ENCODE results near the gene OCSTAMP.

Gene OCSTAMP

DNA sequence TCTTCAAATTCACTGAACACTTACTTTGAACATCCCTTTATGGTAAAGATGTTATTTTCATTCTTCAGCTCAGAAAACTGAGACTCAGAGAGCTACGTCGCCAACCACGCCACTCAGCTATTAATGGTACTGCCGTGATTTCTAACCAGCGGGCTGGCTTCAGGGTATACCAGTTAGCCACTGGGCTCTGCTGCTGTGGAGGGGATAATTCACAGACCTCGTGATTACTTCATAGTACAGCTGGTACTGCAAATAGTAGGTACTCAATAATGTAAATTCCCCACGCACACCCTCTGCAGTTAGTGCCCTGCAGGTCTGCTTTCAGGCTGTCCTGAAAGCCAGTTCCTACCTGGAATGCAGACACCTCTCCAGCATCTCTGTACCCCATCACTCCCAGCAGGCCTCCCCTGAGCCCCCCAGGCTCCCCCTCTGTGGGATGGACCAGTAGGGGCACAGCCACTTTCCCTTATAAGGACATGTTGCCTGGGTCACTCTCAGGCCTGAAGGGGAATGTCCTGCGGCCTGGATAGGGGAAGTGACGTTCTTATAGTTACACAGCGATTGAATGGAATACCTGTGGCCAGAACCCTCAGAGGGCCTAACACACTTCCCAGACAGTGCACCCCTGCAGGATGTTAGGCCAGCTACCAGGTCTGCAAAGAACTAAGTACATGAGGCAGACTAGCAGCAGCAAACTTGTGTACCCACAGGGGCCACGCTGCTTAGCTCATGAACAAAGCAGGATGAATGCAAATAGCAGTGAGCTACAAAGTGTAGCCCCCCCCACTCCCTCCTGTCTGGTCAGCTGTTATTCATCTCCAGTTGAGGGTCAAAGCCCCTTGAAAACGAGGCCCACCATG lies 1.3 kb upstream of the OCSTAMP start:
- DNase-seq, result no peak

DNA sequence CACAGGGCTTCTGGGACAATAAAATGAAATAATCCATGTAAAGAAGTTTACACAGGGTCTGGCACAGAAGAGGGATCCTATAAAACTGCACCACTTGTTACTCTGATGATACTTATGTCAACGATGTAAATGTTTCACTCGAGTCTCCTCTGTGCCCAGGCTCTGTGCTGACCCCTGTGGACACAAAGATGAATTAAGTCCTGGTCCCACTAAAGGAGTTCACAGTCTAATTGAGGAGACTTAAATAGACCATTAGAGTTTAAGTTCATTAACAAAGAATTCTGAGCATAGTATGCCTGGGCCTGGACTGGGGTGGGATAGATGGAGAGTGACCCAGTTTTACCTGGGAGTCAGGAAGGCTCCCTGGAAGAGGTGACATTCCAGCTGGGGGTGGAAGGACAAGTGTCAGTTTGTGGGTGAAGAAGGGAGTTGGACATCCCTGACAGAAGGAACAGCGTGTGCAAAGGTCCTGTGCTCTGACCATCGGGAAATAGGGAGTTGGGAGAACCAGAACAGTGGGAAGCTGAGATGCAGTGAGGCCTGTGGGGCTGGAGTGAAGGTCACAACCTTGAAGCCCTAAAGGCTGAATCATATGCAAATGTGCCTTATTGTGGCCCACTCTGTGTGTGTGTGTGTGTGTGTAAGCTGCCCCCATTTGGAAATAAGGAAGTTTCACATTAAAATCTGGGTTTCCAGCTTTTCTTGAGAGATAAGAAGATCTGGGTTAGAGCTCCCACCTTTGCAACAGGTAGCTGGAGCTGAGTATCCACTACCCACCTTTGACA lies 1.1 kb downstream of the OCSTAMP start:
- no peak for DNase-seq

DNA sequence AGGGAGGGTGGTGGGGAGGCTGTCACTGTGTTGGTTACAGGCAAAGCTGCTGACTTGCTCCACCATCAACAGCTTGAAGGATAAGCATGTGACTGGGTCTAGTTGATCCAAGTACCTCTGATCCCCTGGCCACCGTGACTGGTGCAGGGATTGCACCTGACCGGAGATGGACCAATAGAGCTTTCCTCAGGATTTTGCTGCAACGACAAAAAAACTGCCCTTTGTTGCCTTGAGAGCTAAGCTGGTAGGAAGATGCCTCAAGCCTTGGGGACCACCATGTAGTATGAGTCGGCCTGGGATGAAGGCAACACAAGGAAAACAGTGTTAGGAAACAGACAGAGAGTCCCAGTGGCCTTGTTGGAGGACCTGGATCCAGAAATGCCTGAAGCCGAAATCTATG lies 1.8 kb downstream of the OCSTAMP start:
- DNase-seq, result no peak

DNA sequence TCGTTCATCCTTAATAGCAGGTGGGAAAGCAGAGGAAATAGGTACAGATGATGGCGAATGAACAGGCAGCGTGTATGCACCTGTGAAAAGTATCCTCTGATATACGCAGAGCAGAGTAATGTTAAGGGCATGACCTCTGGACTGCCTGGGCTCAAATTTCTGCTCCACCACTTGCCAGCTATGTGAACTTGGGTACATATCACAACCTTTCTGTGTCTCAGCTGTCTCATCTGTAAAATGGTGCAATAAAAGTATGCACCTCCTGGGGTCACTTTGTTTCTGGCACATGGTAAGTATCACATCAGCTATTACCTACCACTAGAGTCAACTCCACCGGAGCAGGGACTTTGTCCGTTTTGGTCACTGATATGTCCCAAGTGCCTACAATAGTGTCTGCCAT lies 2.5 kb downstream of the OCSTAMP start:
- DNase-seq, result no peak

DNA sequence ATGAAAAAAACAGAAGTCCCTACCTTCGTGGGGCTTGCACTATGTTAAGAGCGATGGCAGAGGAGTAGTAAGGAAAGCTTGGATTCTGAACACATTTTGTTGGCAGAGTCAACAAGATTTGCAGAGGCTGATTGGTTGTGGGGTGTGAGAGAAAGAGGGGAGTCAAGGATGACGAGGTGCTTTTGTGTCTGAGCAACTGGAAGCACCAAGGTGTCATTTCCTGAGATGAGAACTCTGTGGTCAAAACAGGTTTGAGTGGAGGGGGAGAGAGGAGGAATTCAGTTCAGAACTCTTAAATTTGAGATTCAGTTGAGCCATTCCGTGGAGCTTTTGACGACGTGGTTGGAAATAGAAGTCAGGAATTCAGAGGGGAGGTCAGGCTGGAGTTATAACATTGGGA lies 3.5 kb downstream of the OCSTAMP start:
- DNase-seq, result no peak

DNA sequence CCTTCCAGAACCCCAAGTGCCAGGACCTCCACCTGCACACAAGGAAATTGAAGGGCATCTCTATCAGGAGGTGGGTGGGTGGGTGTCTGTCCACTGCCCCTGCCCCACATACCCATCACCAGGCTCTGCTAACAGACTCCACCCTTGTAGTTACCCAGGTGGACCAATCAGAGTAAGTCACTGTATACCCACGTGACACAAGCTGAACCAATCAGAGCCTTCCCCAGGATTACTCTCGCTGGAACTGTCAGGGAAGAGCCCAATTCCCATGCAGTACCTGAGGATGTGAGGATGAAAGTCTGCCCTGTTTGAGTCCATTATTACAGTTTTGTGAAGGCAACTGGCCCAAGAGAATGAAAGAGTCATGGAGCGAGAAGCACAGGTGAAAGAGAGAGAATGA lies 4.2 kb downstream of the OCSTAMP start:
- DNase-seq, result no peak

DNA sequence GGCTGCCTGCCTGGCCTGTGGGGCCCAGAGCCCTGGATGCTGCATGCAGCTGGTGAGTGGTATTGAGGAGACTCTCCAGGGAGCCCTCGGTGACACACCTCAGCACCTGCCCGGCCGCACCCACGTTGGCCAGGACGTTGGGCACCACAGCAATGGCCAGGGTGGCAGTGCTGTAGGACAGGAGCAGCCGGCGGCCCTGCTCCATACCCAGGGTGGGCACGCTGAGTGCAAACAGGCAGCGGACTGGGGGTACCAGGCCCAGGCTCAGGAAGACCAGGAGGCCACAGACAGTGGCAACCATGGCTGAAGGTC lies 4.7 kb downstream of the OCSTAMP start:
- DNase-seq, result no peak

DNA sequence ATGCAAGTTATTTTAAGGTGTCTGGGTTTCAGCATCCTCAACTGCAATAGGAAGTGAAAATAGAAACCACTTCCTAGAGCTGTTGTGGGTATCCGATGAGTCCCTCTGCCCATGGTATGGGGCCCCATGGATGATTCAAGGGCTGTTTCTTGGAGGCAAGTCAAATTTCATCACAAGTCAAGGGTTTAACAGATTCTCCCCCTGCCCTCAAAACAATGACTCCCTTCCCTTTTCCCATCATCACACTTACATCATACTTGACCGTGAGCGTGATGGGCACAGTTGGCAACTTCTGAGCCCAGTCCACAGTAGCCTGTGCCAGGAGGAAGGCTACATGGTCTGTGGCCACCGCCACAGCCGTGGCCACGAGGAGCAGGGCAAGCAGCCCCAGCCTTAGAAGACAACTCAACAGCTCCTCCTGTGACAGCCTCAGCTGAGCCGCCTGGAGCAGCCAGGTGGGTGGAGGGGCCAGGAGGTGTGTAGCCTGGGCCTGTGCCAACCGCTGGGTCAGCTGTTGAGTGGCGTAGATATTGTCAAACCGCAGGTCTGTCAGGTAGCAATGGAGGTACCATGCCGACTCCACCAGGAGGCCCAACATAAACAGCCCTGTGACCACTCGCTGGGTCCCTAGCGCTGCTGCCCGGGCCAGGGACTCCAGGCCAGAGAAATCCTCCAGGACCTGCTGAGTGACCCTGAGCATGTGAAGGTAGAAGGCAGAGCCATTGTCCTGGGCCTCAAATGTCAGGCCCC lies 5.2 kb downstream of the OCSTAMP start:
- DNase-seq, result peak; percentile 67

DNA sequence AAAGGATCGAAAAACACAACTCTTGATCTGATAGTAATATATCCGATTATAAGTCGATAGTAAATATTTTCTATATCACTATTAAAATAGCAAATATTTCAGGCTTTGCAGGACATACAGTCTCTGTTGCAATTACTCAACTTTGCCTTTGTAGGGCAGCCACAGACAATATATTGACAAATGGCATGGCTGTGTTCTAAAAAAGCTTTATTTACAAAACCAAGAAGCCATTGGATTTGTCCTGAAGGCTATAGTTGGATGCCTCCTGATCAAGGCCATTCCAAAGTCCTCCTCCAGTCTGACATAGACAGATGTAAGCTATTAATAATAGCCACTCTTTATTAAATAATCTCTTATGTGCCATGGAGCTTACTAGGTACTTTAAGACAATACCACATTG lies 5.9 kb downstream of the OCSTAMP start:
- DNase-seq, result no peak

DNA sequence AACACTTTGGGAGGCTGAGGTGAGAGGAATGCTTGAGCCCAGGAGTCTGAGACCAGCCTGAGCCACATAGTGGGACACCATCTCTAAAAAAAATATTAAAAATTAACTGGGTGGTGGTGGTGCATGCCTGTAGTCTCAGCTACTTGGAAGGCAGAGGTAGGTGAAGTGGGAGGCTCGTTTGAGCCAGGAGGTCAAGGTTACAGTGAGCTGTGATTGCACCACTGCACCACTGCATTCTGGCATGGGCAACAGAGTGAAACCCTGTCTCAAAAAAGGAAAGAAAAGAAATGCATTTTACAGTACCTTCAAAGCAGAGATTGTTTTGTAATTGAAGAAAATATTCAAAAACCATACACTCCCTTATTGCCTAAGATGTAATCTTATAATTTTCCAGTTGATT lies 6.5 kb downstream of the OCSTAMP start:
- DNase-seq, result no peak

DNA sequence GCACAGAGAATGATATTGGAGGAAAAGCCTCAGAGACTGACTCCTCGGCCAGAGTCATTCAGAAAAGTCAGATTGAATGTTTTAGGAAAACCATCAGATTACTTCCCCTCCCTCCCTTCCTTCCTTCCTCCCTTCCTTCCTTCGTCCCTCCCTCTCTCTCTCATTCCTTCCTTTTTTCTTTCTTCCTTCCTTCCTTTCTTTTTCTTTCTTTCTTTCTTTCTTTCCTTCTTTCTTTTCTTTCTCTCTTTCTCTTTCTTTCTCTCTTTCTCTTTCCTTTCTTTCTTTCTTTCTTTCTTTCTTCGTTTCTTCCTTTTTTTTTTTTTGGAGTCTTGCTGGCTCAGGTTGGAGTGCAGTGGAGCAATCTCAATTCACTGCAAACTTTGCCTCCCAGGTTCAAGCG lies 7.4 kb downstream of the OCSTAMP start:
- DNase-seq, result no peak

DNA sequence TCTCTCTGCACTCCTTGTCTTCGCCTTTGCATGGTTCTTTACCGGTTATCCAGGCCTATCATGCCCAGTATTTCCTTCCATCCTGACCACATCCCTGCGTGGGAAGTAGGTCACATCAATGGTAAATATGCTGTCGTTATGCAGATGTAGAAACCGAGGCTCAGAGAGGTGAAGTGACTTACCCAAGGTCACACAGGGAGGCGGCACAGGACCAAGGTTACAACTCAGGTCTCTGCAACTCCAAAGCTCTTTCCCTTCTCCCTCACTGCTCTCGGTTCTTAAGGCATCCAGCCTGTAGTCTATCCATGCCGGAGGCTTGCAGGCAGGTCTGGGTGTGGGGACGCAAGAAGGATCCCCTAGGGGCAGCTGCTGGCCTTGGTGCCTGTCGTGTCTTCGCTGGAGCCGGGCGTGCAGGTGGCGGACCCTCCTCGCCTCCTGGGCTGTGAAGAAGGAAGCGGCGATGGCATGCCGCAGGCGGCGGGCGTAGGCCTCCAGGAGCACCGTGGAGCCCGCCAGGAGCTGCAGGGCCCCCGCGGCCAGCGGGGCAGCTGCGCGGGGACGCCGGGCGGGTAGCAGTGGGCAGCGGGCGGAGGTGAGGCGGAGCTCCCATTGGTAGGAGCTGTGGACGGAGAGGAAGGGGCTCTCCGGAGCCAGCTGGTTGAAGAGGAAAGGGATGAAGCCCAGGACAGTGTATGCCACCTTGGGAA lies 9.1 kb downstream of the OCSTAMP start:
- no peak for DNase-seq

DNA sequence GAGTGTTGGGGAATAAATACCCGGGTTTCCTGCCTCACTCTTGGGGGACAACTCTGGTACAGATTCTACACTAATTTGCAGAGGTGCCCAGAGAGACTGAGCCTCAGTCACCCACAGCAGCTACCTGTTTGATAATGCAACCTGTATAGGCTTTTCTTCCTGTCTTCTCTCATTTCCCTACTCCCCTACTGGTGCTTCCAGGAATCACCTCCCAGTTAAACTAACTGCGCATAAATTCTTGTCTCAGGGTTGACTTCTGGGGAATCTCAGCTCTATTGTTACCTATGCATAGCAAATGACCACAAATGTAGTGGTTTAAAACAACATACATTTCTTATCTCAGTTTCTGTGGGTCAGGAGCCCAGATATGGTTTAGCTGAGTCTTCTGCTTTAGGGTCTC lies 11.3 kb downstream of the OCSTAMP start:
- no peak for DNase-seq

DNA sequence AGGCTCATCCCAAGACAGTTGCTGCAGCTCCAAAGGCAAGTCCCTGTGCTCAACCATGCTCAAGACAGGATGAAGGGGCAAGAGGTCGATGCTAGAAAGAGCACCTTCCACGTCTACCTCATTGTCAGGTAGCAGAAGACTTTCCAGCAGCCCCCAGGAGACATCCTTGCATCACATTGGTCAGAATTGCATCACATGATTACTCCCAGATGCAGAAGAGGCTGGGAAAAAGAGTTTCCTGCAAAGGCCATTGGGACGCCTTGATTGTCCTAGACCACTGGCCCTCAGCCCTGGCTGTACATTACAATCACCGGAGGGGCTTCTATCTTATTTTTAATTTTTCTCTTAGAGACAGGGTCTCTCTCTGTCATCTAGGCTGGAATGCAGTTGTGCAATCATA lies 19.8 kb downstream of the OCSTAMP start:
- no peak for DNase-seq

DNA sequence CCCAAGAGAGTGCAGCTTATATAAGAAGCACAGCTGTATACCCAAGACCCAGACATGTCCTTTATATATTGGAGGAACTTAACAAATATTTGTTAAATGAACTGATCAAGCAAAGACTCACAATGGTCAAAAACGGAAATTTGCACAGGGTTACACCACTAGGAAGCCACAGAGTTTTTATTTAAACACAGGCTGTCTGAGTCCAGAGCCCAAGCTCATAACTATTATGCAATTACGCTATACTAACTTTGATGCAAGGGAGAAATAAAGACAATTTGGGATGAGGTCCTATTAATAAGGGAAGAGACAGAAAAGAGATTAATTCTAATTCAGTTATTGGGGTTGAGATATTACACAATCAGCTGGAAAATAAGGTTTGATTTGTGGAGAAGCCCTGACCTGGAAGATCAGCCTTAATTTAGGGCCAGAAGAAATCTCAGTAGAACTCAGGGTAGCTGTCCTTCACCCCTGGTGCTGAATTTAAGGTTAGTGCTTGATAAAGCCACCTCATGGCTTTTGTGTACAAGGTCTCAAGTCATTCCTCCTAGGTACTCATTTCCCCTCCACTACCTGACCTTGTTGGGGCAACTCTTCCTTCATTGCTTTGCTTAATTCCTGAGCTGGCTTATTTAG lies 26.6 kb downstream of the OCSTAMP start:
- DNase-seq, result peak; percentile 14

DNA sequence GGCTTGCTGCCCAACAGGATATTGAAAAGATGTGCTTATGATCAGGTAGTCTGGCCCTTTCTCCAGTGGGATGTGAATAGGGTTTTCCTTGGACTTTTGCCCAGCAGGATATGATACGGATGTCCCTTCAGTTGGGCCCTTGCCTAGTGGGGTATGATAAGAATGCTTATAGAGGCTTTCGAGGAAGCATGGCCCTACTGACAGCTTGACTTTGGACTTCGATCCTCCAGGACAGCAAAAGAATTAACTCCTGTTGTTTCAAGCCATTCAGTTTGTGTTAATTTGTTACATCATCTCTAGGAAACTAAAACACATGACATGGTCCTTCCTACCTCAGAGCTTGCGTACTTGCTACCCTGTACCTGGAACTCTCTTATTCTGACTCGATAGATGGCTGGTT lies 27.3 kb downstream of the OCSTAMP start:
- no peak for DNase-seq

DNA sequence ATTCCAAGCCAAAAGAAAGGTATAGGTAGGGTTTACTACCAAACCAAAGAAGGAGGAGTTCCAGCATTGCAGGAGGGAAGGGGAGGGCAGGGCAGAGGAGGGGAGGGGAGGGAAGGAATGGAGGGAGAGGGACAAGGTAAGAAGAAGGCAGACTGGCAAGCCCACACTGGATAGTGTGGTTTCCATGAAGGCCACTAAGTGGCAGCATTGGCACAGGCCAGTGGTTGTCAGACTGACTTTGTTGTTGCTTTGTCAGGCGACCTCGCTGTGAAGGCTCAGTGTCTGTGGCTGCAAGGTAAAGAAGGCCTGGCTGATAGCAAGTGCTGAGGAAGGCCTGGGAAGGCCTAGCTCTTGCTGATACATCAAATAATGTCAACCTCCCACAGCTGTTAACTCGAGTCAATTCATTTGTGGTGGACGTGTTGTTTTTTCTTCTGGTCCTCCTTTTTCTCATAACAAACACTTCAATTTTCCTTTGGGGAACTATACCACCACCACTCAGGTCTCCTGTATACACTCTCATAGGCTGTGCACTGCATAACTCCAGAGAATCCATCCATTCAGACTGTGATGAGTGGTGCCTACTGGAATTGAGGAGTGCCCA lies 29.4 kb downstream of the OCSTAMP start:
- peak; percentile 67 for DNase-seq

DNA sequence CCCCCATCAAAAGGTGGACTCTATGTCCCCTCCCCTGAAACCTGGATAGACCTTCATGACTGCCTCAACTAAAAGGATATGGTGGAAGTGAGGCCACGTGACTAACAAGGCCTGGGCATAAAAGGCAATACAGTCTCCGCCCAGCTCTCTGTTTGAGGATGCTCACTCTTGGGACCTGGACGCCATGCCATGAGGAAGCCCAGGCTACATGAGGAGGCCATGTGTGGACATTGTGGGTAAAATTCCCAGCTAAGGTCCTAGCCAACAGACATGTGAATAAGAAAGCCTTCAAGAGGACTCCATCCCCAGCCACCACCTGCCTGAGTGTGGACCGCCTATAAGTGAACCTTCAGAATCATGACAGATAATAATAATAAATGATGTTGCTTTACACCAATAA lies 29.9 kb downstream of the OCSTAMP start:
- no peak for DNase-seq

DNA sequence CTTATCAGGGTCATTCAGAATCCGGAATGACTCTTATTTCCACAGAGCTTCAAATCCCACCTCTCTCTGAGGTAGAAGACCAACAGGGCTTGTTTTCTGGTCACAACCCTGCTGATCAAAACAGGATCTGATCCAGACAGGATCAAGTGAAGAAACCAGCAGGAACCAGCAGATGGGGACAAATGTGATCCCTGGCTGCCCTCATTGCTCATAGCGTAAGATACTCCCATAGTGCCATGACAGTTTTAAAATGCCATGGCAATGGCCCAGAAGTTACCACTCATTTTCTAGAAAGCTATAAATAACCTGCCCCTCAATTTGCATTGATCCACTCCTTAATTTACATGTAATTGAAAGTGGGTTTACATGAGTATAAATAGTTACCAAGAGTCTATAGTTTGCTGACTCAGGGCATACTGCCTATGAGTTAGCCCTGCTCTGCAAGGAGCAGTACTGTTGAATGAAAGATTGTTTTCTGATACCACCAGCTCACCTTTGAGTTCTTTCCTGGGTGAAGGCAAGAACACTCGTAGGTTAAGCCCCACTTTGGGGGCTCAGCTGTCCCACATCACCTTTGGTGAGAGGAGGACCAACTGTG lies 30.9 kb downstream of the OCSTAMP start:
- no peak for DNase-seq

DNA sequence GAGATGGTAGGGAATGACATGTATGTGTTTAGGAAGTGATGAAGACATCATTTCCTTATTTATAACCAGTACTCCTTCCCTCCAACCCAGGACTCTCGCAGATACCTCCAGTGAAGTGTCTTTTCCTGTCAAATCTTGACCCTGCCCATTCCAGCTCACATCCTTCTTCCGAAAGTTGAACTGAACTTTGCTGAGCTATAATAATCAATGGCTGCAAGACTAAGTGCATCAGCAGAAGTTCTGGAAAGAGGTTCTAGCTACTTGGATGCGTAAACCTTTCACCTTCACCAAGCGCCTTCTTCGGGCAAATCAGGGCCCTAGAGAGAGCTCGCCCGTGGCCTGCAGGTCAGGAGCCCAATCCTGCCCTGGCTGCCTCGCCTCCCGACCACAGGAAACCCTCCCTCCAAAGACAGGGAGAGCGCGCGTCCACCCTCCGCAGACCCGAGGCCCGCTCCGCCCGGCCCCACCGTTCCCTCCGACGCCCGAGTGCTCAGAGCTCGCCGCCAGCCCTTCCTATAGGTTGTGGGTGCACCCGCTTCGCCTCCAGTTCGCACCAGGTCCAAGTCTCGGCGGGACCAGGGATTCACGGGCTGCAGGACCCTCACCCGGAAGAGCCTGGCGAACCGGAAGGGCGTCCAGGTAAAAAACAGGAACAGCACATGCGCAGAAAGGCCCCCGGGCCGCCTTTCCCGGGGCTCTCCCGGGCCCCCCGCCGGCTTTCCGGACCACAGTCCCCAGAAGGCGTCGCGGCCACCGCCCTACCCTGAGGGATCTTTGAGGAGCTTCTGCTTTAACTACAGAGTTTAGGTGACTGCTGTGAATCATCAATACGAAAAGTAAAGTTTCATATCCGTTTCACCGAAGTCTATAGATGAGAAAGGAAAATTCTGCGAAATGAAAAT lies 37.3 kb downstream of the OCSTAMP start, which contains the start of gene ZNF334:
Gene ZNF334, minus strand, starts transcription at position 617 of the 902 bp plus-strand sequence. CDS start 1,457 bp downstream, outside the sequence.
- DNase-seq, result peak; percentile 71

DNA sequence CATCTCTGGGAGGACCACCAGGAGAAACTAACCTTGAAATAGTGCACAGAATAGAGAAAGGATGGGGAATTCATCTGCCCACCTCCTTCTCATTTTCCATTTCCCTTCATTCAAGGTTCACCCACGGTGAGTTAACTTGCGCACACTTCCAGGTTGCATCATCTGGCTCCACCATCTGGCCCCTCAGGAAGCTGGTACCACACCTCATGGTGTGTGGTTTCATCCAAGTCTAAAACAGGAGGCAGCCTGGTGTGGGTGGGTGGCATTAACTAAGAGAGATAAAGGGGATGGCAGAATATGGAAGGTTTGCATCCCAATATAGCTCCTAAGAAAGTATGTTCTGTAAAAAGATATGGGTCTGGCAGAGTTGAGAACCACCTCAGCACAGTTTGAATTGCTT lies 40.9 kb downstream of the OCSTAMP start:
- no peak for DNase-seq
